Lower leg skin (tissue), 3 donors: ENCODE measurements around the gene GALNT18.

Source experiments
- CTCF ChIP-seq, 3 donors: fragments of 450-650 bp; IDR thresholded peaks; one replicate each; pipeline ENCODE4 v1.5.1; 2016; ENCODE audit warnings: antibody characterized with exemption in 3 of 3, mild to moderate bottlenecking in 3 of 3, moderate library complexity in 2 of 3
- POLR2A ChIP-seq, 2 donors: fragments of 450-650 bp; IDR thresholded peaks; one replicate each; pipeline ENCODE4 v1.6.1; 2016 to 2017; ENCODE audit warnings: antibody characterized with exemption in 2 of 2, mild to moderate bottlenecking in 1 of 2, moderate library complexity in 1 of 2

GRCh38 chr11:11668781-11669180, 47.0 kb upstream of the GALNT18 start:
- TF ChIP-seq CTCF (IDR thresholded peaks at IDR 0.05) (no peak), POLR2A (IDR thresholded peaks at IDR 0.05) (no peak)
